ENCODE results near the gene LRRK1.
A peak's percentile ranks its signal among the peaks of the same experiment; 100 is the strongest.
"Not testable (repeated sequence)": the region's sequence is repeated elsewhere in the genome, so short reads cannot be mapped to it uniquely, and the experiment has no call there.

The LRRK1 gene

DNA sequence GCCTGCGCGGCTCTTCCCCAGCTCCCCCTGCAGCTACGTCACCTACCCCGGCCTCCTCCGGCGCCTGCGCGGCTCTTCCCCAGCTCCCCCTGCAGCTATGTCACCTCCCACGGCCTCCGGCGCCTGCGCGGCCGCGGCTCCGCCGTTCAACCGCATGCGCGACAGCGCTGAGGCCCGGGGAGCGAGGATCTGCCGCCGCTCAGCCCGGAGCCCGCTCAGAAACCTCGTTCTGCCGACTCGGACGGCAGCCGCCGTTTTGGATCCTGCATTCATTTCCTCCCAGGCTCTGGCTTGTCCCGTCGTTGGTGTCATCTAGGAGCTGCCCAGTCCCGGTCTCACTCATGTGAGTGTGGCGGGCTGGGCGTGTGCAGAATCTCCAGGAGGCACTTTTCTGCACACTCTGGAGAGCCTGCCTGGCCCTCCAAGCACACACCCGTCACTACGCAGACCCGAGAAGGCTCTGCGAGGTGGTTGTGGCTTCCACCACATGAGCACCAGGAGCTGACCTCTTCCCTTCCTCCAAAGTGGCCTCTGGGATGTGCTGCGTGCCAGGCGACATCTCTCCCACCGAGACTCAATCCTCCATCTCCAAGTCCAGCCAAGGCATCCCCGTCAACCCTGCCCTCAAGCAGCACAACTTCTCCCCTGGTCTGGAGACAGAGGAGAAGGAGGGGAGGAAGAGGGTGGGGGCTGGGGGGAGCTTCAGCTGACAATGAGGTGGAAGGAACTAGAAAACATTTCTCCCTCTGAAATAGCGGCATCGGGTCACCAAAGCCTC is 167.4 kb downstream of the LRRK1 start:
- FAIRE-seq (no peak), DNase-seq (ENCODE audit: extremely low spot score, insufficient read length, low read depth) (no peak)

DNA sequence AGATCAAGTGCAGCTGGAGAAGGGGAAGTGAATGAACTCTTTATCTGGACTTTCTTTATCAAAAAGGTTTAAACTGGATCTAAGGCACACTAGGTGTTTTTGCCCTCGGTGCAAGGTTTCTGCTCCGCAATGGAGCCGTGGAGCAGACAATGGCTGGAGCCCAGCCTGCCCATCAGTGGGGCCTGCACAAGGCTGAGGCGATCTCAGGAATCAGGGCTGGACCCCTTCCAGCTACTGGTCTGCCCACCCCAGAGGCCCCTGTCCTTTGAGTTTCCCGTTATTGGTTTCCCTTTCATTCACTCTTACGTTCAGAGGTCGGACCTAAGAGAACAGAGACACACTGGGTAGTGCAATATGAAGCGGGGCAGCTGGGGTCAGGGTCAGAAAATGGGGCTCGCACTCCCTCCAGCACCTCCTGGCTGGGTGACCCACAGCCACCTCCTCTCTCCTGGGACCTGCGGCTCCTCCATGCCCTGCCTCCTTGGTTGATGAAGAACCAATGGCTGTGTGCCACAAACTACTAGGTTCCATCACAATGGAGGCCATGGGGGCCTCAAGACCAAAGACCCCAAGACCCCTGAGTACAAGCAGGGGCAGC is 168.1 kb downstream of the LRRK1 start:
- FAIRE-seq = no peak
- DNase-seq (ENCODE audit: extremely low spot score, insufficient read length, low read depth) = no peak

- DNase-seq (ENCODE audit: extremely low spot score, insufficient read length, low read depth) = no peak
- FAIRE-seq = no peak
Observed at GRCh38 chr15:101088271-101088670, 169.1 kb downstream of the LRRK1 start.

DNA sequence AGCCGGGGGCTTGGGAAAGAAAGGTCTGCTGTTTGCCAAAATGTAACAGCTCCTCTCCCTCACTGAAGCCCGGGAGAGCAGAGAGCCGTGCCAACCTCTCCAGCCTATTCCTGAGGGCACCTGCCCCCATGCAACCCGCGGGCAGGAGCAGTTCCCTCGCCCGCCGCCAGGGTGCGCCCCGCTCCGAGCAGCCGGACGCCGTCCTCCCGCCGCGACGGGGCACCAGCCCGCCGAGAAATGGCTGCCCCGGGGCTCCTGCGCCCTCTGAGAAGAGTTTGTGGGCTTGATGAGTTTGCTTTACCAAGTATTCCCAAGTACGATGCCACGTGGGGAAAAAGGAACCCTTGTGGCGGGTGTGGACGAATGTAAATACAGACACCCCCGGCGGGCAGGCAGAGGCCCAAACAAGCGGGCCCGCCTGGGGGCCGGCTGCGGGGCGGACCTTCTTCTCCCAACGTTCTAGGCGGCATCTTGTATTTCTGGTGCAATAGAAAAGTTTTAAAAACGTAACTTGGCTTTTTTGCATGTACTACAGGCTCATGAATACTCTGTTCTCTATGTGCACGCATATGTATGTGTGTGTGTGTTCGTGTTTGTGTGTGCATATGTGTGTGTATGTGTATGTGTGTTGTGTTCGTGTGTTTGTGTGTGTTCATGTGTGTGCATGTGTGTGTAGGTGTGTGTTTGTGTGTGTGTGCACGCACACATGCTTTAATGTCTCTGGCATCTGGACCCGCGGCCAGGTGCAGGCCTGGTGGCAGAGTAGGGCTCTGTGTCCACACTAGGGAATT is 169.8 kb downstream of the LRRK1 start:
- DNase-seq (ENCODE audit: extremely low spot score, insufficient read length, low read depth) (peak; percentile 85), FAIRE-seq (peak; percentile 60)

GRCh38 chr15:101089579-101090427 is 170.6 kb downstream of the LRRK1 start:
- DNase-seq (ENCODE audit: extremely low spot score, insufficient read length, low read depth) (no peak), FAIRE-seq (no peak)

DNA sequence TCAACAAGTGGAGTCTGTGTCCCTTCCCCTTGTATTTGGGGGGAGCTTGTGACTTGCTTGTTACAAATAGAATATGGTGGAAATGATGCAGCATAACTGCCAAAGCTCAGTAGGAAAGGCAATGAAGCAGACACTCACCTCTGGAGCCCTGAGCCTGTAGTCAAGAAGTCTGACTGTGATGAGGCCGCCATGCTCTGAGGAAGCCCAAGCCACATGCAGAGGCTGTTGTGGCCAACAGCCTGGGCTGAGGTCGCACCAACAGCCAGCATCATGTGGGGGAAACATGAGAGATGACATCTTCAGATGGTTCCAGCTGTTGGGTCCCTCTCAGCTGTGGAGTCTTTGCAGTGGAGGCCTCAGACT is 171.3 kb downstream of the LRRK1 start:
- FAIRE-seq = no peak
- DNase-seq (ENCODE audit: extremely low spot score, insufficient read length, low read depth) = no peak

- FAIRE-seq = no peak
Observed at GRCh38 chr15:101091080-101092017, 172.2 kb downstream of the LRRK1 start.

GRCh38 chr15:101092156-101092866 is 173.2 kb downstream of the LRRK1 start:
- FAIRE-seq (no peak), DNase-seq (ENCODE audit: extremely low spot score, insufficient read length, low read depth) (no peak)

More at GRCh38 chr15:101091080-101092017, 172.2 kb downstream of the LRRK1 start:
- no peak for DNase-seq (ENCODE audit: extremely low spot score, insufficient read length, low read depth)

DNA sequence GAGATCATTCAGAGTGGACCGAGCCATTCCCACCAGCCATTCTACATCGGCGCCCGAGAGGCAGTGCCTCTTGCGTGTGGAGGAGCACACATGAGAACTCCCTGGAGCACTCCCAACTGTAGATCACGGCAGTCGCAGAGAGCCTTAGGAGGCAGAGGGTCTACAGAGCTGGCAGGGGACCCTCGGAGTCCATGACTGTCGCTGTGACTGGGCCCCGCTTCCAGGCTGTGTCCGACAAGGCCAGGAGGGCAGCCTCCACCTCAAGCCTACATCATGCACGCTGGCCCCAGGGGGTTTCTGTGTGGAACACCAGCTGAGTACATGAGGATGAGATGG is 173.7 kb downstream of the LRRK1 start:
- DNase-seq (ENCODE audit: extremely low spot score, insufficient read length, low read depth) (no peak), FAIRE-seq (no peak)

- no peak for FAIRE-seq
Observed at GRCh38 chr15:101093958-101094357, 174.8 kb downstream of the LRRK1 start.

GRCh38 chr15:101095796-101096406 is 176.7 kb downstream of the LRRK1 start:
- not testable (repeated sequence) for DNase-seq (ENCODE audit: extremely low spot score, insufficient read length, low read depth); FAIRE-seq

More at GRCh38 chr15:101093958-101094357, 174.8 kb downstream of the LRRK1 start:
- no peak for DNase-seq (ENCODE audit: extremely low spot score, insufficient read length, low read depth)

- DNase-seq (ENCODE audit: extremely low spot score, insufficient read length, low read depth) = no peak
- no peak for FAIRE-seq
Observed at GRCh38 chr15:101097111-101097510, 178.0 kb downstream of the LRRK1 start.

GRCh38 chr15:101099183-101099582 is 180.0 kb downstream of the LRRK1 start:
- no peak for FAIRE-seq

DNA sequence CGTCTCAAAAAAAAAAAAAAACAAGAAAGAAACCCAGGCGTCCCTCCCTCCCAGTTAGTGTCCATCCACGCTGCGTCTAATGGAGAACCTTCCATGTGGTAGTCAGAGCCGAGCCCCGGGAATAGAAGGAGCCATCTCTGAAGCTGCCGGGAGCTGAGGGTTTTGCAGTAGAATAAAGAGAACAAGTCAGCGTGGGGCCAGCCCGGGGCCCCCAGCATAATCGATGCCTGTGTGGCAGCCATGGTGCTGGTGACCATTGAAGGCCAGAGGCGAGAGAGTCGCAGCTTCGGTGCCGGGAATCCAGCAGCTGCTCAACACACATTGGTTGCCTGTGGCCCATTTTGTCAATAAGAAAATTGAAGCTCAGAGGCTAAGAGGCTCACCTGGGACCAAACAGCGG is 181.0 kb downstream of the LRRK1 start:
- DNase-seq (ENCODE audit: extremely low spot score, insufficient read length, low read depth) (no peak), FAIRE-seq (no peak)

More at GRCh38 chr15:101099183-101099582, 180.0 kb downstream of the LRRK1 start:
- peak; percentile 12 for DNase-seq (ENCODE audit: extremely low spot score, insufficient read length, low read depth)

GRCh38 chr15:101100593-101101442 is 181.7 kb downstream of the LRRK1 start:
- no peak for DNase-seq (ENCODE audit: extremely low spot score, insufficient read length, low read depth)
- FAIRE-seq = no peak

DNA sequence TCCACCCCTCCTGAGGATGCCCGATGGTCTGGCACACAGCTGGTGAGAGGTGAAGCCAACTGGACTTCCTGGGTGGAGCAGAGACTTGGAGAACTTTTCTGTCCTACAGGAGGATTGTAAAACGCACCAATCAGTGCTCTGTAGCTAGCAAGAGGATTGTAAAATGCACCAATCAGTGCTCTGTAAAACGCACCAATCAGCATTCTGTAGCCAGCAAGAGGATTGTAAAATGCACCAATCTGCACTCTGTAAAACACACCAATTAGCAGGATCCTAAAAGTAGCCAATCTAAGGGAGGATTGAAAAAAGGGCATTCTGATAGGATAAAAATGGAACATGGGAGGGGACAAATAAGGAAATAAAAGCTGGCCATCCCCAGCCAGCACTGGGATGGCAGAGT is 182.5 kb downstream of the LRRK1 start:
- FAIRE-seq = no peak
- DNase-seq (ENCODE audit: extremely low spot score, insufficient read length, low read depth) = no peak

DNA sequence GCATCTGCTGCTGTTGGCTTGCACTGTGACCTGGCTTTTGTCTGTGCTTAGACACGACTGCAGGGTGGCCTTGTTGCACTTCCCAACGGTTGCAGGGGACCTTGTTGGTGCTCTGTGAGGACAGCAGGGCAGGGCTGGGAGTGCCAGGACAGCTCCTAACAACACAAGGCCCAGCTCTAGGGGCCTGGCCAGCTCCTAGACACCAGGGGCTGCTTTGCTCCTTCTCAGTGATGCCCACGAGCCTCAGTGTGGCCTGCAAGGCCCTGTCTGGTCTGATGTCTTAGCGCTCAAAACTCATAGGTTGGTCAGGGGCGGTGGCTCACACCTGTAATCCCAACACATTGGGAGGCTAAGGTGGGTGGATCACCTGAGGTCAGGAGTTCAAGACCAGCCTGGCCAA is 183.6 kb downstream of the LRRK1 start:
- FAIRE-seq = no peak
- no peak for DNase-seq (ENCODE audit: extremely low spot score, insufficient read length, low read depth)

All from GM18507 (cell line).